Ascending aorta (tissue), 2 donors: ENCODE measurements around the gene FOXI1. TPM values are rescaled to one million over a fixed set of nuclear protein-coding genes. Genes with fewer than 3 reads are reported as not detected.

ENCODE experiments used
- DNase-seq, 2 donors: peaks; one replicate each; pipeline ENCODE4 v3.0.0-alpha.2; 2019; ENCODE audit warnings: low spot score in 2 of 2
- H3K27ac ChIP-seq, 2 donors: fragments of 200-600 bp; sonication (generic); one replicate each; pipeline ENCODE4 v1.5.1; 2016 to 2017; ENCODE audit warnings: mild to moderate bottlenecking in 1 of 2
- H3K27me3 ChIP-seq: fragments of 200-600 bp; sonication (generic); one replicate; pipeline ENCODE4 v1.5.1; 2017
- H3K36me3 ChIP-seq, 2 donors: fragments of 200-600 bp; sonication (generic); one replicate each; pipeline ENCODE4 v1.5.1; 2016
- H3K4me1 ChIP-seq, 2 donors: fragments of 200-600 bp; sonication (generic); one replicate each; pipeline ENCODE4 v1.5.1; 2016 to 2017; ENCODE audit warnings: mild to moderate bottlenecking in 1 of 2
- H3K4me3 ChIP-seq, 2 donors: fragments of 200-600 bp; sonication (generic); one replicate each; pipeline ENCODE4 v1.5.1; 2016 to 2017; ENCODE audit warnings: mild to moderate bottlenecking in 1 of 2
- H3K9me3 ChIP-seq, 2 donors: fragments of 200-600 bp; sonication (generic); one replicate each; pipeline ENCODE4 v1.5.1; 2016
- CTCF ChIP-seq, 3 experiments: fragments of 200-600 bp in 2 of 3; fragments of 450-650 bp in 1 of 3; sonication (generic) in 2 of 3; IDR thresholded peaks; one replicate each; pipeline ENCODE4 v1.5.1; 2016 to 2019; ENCODE audit warnings: antibody characterized with exemption in 3 of 3, mild to moderate bottlenecking in 1 of 3, moderate library complexity in 1 of 3
- intact Hi-C: fragments of 100-400 bp; cut with DNase I; formaldehyde crosslinking; loops from one replicate; pipeline ENCODE4 v1.15.1; 2023
- total RNA-seq: library from RNA; depleted of rRNA; stranded (reverse); fragments of >200 nt; gene quantifications from one replicate; pipeline ENCODE4 v1.1.0, GENCODE V29; 2016

The FOXI1 gene
- total RNA-seq, 1 donor from 2014 or later: not detected

DNA sequence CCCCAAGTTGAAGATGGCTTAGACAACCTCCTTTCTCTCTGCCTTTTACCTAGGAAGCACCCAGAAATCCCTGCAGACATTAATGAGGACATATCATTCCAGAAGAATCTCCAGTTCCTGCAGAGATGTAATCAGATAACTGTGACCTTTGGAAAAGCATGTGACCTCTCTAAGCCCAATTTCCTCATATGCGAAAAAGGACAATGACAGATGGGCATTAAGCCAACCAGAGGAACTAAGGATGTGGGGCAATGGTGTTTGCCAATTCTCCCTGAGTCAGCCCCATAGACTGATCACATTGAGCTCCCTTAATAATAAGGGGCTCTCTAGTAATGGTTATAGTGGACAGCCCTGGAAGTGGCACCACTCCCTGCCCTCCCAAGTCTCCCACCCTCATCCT is 10.1 kb upstream of the FOXI1 start:
- Histone ChIP-seq H3K9me3 (no peaks in the 10 kb centered on the region), H3K36me3 (no peaks in the 10 kb centered on the region), H3K27me3 (no peaks in the 10 kb centered on the region), H3K4me3 (no peak overlapping the region), H3K4me1 (no peaks in the 10 kb centered on the region), H3K27ac (no peak overlapping the region)
- intact Hi-C loops: no loop called here
- no peak for TF ChIP-seq CTCF (IDR thresholded peaks at IDR 0.05)
- DNase-seq: no peak

GRCh38 chr5:170097934-170098333 is 7.8 kb upstream of the FOXI1 start:
- Histone ChIP-seq H3K27ac (no peak overlapping the region), H3K9me3 (no peaks in the 10 kb centered on the region), H3K4me3 (no peak overlapping the region), H3K36me3 (no peaks in the 10 kb centered on the region), H3K27me3 (no peaks in the 10 kb centered on the region), H3K4me1 (no peaks in the 10 kb centered on the region)
- no peak for DNase-seq
- TF ChIP-seq CTCF (IDR thresholded peaks at IDR 0.05): no peak
- intact Hi-C loops: no loop called here

- peak in 1 of 2 donors; percentile 86 for DNase-seq
- Histone ChIP-seq H3K27me3 (no peaks in the 10 kb centered on the region), H3K27ac (no peak overlapping the region), H3K4me1 (no peaks in the 10 kb centered on the region), H3K36me3 (no peaks in the 10 kb centered on the region), H3K9me3 (no peaks in the 10 kb centered on the region), H3K4me3 (no peak overlapping the region)
- intact Hi-C loops: loop anchor here (1.0 to 5.0 kb wide), 2 partner anchors 84 to 322 kb away; no protein-coding TSS in a partner anchor
- TF ChIP-seq CTCF (IDR thresholded peaks at IDR 0.05): peak; percentile 43 to 68 (median 53)
Observed at GRCh38 chr5:170100066-170100943, 5.4 kb upstream of the FOXI1 start.

GRCh38 chr5:170103447-170103846 is 2.2 kb upstream of the FOXI1 start:
- Histone ChIP-seq H3K27me3 (no peaks in the 10 kb centered on the region), H3K4me3 (no peak overlapping the region), H3K27ac (no peak overlapping the region), H3K36me3 (no peaks in the 10 kb centered on the region), H3K9me3 (no peaks in the 10 kb centered on the region), H3K4me1 (no peaks in the 10 kb centered on the region)
- intact Hi-C loops: loop anchor here (5.0 kb wide), 1 partner anchor 319 kb away; no protein-coding TSS in a partner anchor
- TF ChIP-seq CTCF (IDR thresholded peaks at IDR 0.05): no peak
- no peak for DNase-seq

- H3K4me1 ChIP-seq: no peaks in the 10 kb centered on the region
- H3K9me3 ChIP-seq: no peaks in the 10 kb centered on the region
- no peak for DNase-seq
- intact Hi-C loops: loop anchor here (5.0 kb wide), 1 partner anchor 318 kb away; no protein-coding TSS in a partner anchor
- no peak overlapping the region for H3K4me3 ChIP-seq
- H3K36me3 ChIP-seq: no peaks in the 10 kb centered on the region
- H3K27ac ChIP-seq: no peak overlapping the region
- no peaks in the 10 kb centered on the region for H3K27me3 ChIP-seq
- TF ChIP-seq CTCF (IDR thresholded peaks at IDR 0.05): no peak
Observed at GRCh38 chr5:170104299-170104698, 1.4 kb upstream of the FOXI1 start.
